Heart left ventricle (tissue), 13 donors: Measurements from ENCODE around the gene EXOC7.

Experiments
- POLR2A ChIP-seq, 2 donors: fragments of 450-650 bp; IDR thresholded peaks; one replicate each; pipeline ENCODE4 v1.6.1; 2017; ENCODE audit warnings: antibody characterized with exemption in 2 of 2, mild to moderate bottlenecking in 2 of 2, moderate library complexity in 2 of 2
- TF ChIP-seq, protein P1 (sequence below), 12 donors: fragments of 200-600 bp; sonication (generic) in 4 of 12; IDR thresholded peaks; one replicate each; pipeline versions ENCODE4 v1.5.0 to v1.8.0; 2018 to 2022; ENCODE audit warnings: antibody characterized with exemption in 12 of 12, mild to moderate bottlenecking in 5 of 12
- donor health status: ischemic (EF 13 %, LVEDD 7.1; RV severe dilation, severe dysfunction).
- donor health status: DM: no; HTN: yes; CAD: no.
- donor health status: DM: no; HTN: no; CAD: no.
- donor health status: ischemic (EF 25% LVEDD 6.9; RV normal size, moderate dysfunction).
- donor health status: ischemic (EF 25% LVEDD 5.7; RV mildly dilated, moderate dysfunction).
- donor health status: ischemic (EF 35%, LVEDD 5.7; RV mildly dilated, moderate dysfunction).
- donor health status: nonischemic (EF 11% LVEDD 7.7; RV severe dilation, severe dysfunction).
- donor health status: DM: yes; HTN: yes; CAD: no.
- donor health status: PGD.
- donor health status: ischemic (EF 29% LVEDD 5.4; RV normal size, mild dysfunction).
- donor health status: nonischemic (EF 23%, LVEDD 6.1; RV moderate dilation, normal function).

DNA sequence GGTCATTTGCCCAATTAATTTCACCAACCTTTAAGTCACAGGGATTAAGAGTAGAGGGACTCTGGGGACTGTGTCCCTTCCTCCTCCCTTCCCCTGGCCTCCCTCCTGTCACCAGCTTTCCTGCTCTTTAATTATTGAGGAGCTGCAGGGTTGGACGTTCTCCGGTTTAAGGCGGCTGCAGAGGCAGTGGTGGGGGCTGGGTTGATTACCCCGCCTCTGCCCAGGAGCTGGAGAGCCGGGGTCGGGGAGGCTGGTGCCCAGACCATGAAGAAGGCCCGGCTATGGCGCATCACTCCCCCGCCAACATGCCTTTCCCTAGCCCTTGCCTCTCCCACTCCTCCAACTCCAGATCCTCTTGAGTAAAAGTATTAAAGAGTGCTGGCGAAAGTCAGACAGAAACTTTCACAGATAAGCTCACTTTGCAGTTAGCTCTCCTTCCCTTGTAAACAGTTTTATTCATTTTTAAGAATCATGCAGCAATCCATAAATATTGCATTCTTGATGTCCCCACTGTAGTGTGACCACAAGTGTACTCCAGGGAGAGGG is 38.5 kb upstream of the EXOC7 start:
- TF ChIP-seq, protein P1, sequence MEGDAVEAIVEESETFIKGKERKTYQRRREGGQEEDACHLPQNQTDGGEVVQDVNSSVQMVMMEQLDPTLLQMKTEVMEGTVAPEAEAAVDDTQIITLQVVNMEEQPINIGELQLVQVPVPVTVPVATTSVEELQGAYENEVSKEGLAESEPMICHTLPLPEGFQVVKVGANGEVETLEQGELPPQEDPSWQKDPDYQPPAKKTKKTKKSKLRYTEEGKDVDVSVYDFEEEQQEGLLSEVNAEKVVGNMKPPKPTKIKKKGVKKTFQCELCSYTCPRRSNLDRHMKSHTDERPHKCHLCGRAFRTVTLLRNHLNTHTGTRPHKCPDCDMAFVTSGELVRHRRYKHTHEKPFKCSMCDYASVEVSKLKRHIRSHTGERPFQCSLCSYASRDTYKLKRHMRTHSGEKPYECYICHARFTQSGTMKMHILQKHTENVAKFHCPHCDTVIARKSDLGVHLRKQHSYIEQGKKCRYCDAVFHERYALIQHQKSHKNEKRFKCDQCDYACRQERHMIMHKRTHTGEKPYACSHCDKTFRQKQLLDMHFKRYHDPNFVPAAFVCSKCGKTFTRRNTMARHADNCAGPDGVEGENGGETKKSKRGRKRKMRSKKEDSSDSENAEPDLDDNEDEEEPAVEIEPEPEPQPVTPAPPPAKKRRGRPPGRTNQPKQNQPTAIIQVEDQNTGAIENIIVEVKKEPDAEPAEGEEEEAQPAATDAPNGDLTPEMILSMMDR (IDR thresholded peaks at IDR 0.05): no peak
- no peak for TF ChIP-seq POLR2A (IDR thresholded peaks at IDR 0.05)
